AG09319 (cell line): ENCODE data around the gene HADH.
"Not testable (repeated sequence)": the region's sequence is repeated elsewhere in the genome, so short reads cannot be mapped to it uniquely, and the experiment has no call there.

ENCODE experiments used
- DNase-seq: peaks from one replicate; pipeline ENCODE4 v3.0.0-alpha.2; 2010; ENCODE audit warnings: low read depth; ENCODE audit errors: extremely low read depth
- CTCF ChIP-seq: IDR thresholded peaks from 2 replicates; pipeline ENCODE4 v1.5.1; 2011; ENCODE audit warnings: low read depth, mild to moderate bottlenecking, inconsistent platforms, low read length, moderate library complexity

HADH gene

DNA sequence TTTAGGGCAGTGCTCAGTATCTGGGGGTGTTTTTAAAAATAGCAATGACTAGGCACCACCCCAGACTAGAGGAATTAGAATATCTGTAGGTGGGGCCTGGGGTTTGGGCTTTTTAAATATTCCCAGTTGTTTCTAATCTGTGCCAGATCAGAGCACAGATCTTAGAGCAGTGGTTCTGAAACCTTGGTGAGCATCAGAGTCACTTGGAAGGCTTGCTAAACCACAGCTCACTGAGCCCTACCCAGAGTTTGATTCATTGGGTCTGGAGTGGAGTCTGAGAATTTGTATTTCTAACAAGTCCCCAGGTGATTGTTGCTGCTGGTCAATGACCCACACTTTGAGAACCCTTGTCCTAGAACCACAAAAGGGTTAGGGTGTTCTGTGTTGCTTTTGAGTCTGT lies 16.7 kb downstream of the HADH start:
- no peak for DNase-seq
- TF ChIP-seq CTCF, result no peak

GRCh38 chr4:108007984-108008383 lies 18.3 kb downstream of the HADH start:
- DNase-seq, result no peak
- TF ChIP-seq CTCF, result no peak

DNA sequence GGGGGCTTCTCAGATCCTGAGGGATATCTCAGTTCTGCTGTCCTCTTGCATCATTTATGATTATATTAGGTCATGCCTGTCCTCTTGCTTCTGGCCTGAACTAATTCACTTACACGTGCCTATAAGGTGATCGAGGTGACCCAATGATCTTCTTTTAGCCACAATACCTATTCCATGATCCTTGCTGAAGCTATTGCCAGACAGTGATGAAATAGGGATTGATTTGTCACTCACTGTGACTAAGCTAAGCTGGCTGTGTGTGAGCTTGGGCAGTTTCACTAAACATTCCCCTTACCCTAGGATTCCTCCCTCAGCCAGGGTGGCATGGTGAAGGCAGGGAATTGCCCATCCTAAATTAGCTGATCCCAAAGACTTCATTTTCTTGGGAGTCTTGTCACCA lies 19.0 kb downstream of the HADH start:
- DNase-seq, result no peak
- TF ChIP-seq CTCF, result no peak

DNA sequence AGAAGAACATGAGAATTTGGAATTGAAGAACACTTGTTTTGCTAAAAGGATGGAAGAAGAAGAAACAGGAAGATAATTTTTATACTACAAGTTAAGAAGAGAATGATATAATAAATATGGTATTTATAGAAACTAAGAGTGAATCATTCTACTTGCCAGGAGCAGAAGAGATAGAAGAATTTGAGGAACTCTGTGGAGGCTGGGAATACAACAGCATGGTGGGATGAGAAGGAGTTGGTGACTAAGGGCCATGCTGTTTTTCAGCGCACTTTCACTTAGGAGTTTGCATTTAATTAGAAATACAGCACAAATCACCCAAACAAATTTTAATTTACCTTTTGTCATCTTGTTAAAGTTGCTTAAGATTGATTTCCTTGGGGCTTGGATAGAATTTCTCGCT lies 20.5 kb downstream of the HADH start:
- TF ChIP-seq CTCF, result no peak
- no peak for DNase-seq

- not testable (repeated sequence) for DNase-seq
Measured at GRCh38 chr4:108012382-108012781, 22.7 kb downstream of the HADH start.

DNA sequence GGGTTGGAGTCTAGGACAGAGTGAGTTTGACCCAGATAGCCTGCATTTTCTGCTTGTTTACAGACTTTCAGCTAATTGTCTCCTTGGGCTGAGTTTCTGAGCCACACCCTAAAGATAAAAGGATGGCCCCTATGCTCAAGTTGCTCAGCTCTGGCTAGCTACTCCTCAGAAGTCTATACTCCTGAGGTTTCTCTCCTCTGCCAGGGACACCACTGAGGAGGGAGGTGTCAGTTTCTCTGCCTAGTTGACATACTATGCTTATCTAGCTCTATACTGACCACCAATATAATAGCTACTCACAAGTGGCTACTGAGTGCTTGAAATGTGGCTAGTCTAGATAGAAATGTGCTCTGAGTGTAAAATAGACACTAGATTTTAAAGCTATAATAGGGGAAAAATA lies 23.6 kb downstream of the HADH start:
- TF ChIP-seq CTCF, result no peak
- no peak for DNase-seq

DNA sequence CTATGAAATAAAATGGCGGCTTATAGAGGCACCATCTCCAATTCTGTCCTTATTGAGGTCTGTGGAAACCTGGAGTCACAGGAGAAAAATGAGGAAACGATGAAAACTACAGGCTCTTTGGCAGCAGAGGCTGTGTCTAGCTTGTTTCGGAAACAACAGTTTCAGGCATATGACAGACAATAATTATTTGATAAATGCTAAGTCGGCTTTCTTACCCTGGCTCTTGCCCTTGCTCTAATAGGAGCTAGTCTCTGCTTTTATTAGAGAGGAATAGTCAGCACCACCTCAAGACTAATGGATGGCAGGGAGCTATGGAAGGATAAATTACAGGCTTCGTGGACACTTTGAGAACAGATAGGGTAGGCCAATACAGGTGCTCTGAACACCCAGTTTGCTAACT lies 24.3 kb downstream of the HADH start:
- no peak for TF ChIP-seq CTCF
- no peak for DNase-seq

DNA sequence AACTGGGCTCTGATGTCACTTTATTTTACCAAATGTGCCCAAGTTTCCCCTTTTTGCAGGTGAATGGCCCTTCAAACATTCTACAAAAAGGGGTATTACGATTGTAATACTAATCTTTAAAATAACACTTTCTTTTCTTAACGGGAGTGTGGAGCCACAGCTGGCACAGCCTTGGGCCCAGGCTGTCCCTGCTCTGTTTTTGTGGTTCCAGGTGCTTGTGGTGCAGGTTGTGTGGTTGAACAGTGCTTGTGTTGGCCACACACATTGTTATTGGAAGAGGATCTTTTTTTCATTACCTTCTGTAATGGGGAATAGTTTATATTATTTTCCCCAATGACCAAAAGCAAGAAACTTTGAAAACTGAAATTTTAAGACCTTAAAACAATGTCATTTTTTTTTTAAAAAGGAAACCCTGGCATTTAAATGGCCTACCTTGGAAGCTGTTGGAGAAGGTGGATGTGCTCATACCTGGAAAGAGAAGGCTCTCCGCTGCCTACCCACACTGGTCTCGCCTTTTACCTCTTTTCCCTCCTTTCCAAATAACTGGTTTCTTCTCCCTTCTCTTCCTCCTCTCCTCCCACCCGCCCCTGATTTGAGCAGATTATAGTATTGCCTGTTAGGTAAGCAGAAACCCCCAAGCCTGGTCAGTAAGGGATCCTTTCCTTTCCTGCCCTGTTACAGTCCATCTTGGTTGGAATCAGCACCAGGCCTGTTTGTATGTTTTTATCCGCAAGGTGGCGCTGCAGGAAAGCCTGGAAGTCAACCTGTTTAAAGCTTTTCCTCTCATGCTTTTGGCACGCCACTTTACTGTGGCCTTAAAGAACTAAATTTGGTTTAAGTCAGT lies 28.6 kb downstream of the HADH start:
- peak; percentile 83 for TF ChIP-seq CTCF
- peak; percentile 44 for DNase-seq
